ENCODE measurements around the gene DGKQ. TPM values are rescaled to one million over a fixed set of nuclear protein-coding genes. Genes with fewer than 3 reads are reported as not detected.
A peak's percentile ranks its signal among the peaks of the same experiment; 100 is the strongest.

Gene DGKQ
- total and polyA plus RNA-seq, 2 of the 13 experiments (the other 11 are each of a cell fraction or from before 2014, with no cell fraction given) = 4.5 to 7.2 TPM

- TF ChIP-seq HMGXB4 (CRISPR knock-in tag; IDR thresholded peaks at IDR 0.05; ENCODE audit: borderline replicate concordance in 1 of 2, low read depth in 1 of 2) = peak in 1 of 2 experiments; percentile 12; a peak in 1 of 4 replicates
- peak; percentile 15; the same call in 1 of the 2 replicates for TF ChIP-seq PATZ1 (CRISPR knock-in tag; IDR thresholded peaks at IDR 0.05)
- 0 out of 2 replicates have a peak, but pooled peaks have one; percentile 19 for TF ChIP-seq ZNF503 (CRISPR knock-in tag; IDR thresholded peaks at IDR 0.05)
- peak; percentile 70 for TF ChIP-seq PAXIP1 (CRISPR knock-in tag; conservative IDR thresholded peaks at IDR 0.05)
- peak; percentile 78 for TF ChIP-seq RBFOX2 (IDR thresholded peaks at IDR 0.05; ENCODE audit: low read depth, low read length)
- peak; percentile 48 for TF ChIP-seq NR2F6 (IDR thresholded peaks at IDR 0.05)
- peak; percentile 27; the same call in 1 of the 2 replicates for TF ChIP-seq NR2F6 (CRISPR knock-in tag; IDR thresholded peaks at IDR 0.05)
- TF ChIP-seq GFI1 (CRISPR knock-in tag; IDR thresholded peaks at IDR 0.05; ENCODE audit: borderline replicate concordance) = peak; percentile 65; the same call in 1 of the 2 replicates
- no peak for TF ChIP-seq NFATC3 (CRISPR knock-in tag; IDR thresholded peaks at IDR 0.05)
- 0 out of 2 replicates have a peak, but pooled peaks have one; percentile 28 for TF ChIP-seq POLR2AphosphoS5 (IDR thresholded peaks at IDR 0.05; ENCODE audit: low read depth, low read length)
- no peak for TF ChIP-seq MTF2 (CRISPR knock-in tag; IDR thresholded peaks at IDR 0.05; ENCODE audit: borderline replicate concordance)
- TF ChIP-seq KAT8 (CRISPR knock-in tag; IDR thresholded peaks at IDR 0.05) = 0 out of 2 replicates have a peak, but pooled peaks have one; percentile 17
- TF ChIP-seq UBTF (CRISPR knock-in tag; IDR thresholded peaks at IDR 0.05) = peak; percentile 59; the same call in 1 of the 2 replicates
Measured at GRCh38 chr4:1014291-1015167, 41.2 kb upstream of the DGKQ start (continued).
